NOMO-1 (cell line): ENCODE results near the gene CDH22.

Source experiments
- DNase-seq, 2 experiments: peaks; one replicate each; lab custom pipeline; 2025; ENCODE audit not compliant: unreplicated experiment in 2 of 2; lab: John Stamatoyannopoulos, UW

The CDH22 gene

DNA sequence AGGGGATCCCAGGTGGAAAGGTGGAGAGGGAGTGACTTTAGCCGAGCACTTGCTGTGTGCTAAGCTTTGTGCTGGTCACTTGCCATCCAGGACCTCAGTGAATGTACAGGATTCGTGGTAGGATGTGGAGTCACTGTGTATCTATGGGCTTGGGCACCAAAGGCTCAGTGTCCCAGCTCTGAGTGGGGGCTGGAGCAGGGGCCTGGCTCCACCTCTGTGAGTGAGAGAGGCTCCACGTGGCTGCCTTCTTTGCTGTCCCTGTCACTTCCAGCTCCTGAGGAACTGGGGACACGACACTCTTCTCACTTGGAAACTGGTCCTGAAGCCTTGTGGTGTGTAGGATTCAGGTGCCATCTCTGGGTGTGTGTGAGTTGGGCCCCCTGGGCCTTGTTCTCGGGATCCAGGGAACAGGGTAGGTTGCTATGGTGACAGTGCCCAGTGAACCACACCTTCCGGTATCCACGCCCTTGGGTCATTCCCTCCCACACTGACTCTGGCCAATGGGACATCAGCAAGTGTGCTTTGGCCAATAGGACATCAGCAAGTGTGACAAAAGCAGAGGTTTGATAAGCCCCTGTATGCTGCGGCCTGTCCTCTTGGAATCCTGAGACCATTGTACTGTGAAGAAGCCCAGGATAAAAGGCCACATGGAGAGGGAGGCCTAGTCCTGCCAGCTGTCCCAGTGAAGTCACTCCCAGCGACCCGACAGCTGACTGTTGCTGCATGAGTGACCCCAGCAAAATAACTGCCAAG is 87.7 kb downstream of the CDH22 start:
- DNase-seq = no peak

DNA sequence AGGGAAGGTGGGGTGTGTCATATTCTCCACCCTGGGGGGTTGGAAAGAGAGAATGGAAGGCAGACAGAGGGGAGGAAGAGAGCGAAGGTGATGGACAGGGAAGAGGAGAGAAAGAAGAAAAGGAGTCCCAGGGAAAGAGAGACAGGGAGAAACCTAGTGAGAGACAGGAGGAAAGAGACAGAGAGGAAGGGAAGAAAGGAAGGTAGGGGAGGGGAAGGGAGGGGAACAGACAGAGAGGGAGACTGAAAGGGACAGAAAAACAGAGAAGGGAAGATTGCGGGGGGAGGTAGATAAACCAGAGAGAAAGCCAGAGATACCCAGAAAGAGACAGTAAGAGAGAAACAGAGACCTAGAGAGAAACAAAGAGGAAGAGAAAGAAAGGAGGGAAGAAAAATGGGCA is 88.4 kb downstream of the CDH22 start:
- no peak for DNase-seq

DNA sequence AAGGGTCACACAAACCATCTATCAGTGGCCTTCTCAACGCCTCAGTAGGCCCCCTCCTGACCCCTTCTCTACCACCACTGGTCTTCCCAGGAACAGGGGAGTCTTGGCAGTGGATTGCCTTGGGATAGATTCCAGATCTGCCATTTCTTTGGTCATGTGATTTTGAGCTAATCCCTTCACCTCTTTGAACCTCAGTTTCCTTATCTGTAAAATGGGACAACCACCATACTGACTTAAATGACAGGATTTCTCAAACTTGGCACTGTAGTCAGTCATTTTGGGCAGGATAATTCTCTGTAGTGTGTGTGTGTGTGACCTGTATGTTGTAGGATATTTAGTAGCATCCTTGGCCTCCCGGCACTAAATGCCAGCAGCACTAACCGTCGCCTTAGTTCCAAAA is 89.1 kb downstream of the CDH22 start:
- DNase-seq = no peak

DNA sequence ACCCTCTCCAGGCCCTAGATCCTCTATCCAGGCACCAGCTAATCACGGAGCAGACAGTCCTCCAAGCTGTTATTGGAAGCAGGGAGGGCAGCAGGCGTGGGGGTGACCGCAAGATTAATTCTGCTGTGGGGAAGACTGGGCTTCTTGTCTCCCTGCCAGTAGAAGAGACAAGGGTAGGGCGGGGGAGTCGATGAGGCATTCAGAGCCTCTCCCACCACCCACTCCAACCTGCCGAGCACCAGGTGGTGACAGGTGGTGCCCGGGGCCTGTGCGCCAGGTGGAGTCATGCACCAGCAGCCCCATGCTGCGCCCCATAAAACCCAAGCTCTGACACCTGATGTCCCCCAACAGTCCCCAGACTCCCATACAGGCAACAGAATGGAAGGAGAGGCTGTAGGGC is 89.6 kb downstream of the CDH22 start:
- DNase-seq = no peak

DNA sequence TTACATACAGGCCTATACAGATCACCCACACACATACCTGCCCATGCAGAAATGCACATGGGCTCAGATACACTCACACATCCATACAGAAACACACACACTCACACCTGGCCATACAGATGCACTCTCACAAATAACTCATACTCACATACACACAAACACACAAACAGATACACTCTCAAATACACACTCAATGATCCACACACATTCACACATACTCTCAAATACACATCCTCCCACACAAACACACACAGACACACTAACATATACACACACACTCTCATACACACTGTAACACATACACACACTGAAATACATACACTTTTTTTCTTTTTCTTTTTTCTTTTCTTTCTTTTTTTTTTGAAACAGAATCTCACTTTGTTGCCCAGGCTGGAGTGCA is 90.7 kb downstream of the CDH22 start:
- DNase-seq = no peak

DNA sequence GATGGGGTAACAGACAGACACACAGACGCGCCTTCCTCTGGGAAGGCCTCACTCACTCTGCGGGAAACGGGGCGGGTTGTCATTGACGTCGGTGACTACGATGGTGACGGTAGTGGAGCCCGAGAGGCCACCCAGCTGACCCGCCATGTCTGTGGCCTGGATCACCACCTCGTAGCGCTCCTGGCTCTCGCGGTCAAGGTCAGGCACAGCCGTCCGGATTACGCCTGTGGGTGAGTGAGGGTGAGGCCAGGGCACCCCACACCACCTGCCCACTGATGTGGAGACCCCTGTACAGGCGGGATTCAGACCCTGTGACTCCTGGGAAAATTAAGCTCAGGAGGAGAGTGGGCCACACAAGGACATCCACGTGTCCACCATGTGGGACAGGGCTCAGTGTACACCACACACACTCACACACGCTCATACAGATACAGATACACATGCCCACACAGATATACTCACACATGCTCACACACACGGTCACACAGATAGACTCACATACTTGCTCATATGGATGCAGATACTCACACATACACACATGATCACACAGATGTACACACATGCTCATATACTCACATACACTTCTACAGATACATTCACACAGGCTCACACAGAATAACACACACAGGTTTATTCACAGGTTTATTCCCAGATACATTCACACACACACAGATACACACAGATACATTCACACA is 91.4 kb downstream of the CDH22 start:
- no peak for DNase-seq

DNA sequence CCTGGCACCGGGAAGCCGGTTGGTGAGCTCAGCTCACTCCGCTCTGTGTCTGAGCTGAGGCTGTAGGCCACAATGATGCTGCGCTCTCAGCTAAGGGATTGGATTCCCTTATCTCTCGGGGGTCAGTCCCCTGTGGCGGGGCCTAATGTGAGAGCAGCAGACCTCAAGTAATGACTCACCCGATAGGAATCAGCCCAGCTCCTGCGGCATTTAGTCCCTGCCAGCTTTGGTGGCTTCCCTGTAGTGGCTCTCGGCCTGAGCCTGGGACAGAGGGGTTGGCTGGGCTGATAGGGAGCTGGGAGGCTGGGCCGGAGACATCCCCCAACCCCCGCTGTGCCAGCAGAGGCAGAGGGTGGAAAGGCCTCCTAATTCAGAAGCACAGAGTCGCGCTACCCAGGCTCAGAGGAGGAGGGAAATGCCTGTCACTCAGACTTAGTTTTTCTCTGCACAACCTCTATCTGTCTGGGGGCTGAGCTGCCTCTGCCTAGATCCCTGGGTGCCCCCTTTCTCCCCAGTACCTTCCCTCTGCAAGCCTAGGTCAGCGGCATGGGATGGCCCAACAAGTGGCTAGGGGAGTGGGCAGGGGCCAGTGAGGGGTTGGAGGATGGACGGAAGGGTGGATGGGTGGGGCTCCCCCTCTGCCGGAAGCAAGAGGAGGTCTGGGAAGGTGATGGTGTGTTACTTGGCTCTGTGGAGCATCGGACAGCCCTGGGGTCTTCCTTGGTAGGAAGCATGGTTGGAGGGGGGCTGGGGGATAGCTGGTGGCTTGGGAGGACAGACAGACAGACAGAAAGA is 92.2 kb downstream of the CDH22 start:
- DNase-seq = no peak

DNA sequence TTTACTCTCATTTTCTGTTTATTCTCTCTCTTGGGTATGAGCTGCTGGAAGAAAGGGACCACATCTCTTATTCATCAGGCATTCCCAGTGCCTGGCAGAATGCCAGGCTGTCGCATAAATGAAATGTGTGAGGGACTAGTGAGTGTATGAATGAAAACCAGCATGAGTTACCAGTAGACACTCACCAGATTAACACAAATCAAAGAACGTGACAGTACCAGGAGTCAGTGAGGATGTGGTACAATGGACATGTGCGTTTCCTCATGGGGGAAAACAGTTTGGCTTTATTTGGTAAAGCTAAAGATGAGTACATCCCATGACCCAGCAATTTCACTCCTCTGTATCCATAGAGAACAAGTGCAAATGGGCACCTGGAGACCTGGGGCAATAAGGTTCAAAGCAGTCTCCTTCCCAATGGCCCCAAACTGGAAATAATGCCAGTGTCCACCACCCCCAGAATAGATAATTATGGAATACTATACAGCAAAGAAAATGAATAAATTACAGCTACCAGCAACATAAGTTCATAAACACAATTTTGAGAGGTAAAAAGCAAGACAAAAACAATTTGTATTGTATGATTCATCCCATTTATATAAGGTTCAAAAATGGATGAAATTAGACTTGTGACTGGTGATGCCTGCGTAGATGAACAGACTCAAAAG is 93.3 kb downstream of the CDH22 start:
- DNase-seq = no peak

DNA sequence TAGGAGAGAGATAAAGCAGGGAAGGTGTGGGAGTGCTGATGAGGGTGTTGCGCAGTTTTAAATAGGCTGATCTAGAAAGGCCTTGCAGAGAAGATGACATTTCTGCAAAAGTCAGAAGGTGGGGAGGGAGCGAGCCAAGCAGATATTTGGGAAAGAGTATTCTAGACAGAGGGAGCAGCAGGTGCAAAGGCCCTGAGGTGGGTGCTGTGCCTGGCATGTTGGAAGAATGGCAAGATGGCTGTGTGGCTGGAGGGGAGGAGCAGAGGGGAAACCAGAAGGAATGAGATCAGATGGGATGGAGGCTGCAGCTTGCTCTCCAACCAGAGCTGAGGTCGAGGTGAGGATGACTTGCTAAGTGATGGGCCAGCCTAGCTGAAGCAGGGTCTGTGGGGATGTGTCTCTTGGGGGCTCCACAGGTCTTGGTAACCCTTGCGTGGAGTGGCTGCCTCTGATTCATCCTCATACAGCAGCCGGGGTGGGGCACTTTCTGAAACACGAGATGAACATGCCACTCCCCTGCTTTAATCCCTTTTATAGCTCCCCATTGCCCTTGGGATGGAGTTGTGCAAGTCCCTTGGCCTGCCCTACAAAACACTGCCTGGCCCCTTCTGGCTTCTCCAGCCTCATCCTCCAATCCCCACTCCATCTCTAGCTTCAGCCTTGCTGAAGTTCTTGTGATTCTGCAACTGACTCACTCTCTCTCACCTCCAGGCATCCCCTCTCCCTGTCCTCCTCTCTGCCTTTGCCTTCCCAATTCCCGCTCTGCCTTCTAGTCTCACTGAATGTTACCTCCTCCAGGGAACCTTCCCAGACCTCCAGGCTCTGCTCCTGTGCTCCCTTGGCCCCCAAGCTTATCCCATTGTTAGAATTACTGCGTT is 94.1 kb downstream of the CDH22 start:
- no peak for DNase-seq

DNA sequence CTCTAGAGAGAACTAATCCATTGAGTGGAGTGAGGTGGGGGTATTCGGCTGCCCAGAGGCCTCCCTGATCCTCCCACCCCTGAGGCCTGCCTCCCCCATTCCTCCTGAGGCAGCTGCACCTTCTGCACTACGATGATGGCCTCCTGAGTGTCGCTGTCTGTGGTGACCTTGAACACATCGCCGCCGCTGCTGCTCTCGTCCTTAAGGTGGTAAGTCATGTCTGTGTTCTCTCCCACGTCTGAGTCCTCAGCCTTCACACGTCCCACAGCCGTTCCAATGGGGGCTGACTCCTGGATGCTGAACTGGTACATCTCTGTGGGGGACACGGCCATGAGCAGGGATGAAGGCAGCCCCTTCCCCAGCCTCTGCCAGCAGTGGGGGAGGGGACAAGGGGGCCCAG is 95.4 kb downstream of the CDH22 start:
- no peak for DNase-seq

DNA sequence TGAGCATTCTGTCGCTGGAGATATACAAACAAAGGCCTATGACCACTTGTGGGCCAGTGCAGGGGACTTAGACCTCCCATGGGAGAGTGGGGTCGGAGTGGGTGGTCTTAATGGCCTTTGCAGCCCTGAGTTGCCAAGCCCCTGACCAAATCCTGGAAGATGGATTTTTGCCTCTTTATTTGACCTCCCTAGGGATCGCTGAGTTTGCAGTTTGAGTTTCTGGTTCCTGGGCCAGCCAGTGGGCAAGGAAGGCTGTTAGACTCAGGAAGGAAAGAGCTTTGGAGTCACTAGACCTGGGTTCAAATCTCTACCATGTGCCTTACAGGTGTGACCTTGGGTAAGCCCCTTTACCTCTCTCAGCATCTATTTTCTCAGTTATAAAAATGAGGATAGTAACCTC is 96.0 kb downstream of the CDH22 start:
- no peak for DNase-seq

DNA sequence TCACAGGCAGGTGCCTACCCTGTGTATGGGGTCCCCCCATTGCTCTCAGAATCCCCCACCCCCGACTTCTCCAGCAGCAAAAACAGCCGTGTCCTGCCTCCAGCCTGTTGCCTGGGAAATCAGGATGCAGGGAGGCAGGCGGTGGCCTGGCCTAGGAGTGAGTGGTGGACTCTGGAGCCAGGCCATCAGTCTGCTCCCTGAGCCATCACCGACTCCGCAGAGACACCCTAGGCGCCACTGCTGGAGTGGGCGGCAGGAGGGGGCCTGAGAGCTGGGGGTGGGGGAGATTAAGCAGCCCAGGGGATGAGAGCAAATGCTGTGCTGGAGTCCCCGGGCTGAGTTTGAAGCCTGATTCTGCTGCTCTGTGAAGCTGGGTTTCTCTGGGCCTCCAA is 97.0 kb downstream of the CDH22 start:
- DNase-seq = no peak

DNA sequence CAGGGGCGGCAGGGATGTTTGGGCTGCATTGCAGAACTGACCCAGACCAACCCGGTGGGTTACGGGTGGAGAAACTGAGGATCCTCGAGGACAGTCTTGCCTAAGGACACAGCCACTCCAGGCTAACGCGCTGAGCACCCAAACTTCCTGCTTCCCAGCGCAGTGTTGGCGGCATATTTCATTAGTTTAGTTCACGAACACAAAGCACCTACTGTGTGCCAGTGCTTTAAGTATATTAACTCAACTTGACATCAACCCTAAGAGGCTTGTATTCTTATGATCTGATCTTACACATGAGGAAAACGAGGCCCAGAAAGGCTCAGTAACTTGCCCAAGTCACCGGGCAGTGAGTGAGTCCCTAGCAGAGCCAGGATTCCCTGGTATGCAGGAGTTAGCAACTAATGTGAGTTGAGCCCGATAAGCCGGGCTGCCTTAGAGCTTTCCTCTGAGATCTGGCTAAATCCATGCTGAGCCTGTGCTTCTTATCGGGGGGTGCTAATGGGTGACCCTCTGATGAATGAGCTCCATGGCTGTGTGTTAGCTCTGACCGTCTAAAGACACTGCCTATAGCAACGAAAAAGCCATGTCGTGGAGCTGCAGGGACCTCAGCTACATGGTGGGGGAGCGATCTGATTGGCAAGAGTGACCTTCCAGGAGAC is 97.5 kb downstream of the CDH22 start:
- no peak for DNase-seq

DNA sequence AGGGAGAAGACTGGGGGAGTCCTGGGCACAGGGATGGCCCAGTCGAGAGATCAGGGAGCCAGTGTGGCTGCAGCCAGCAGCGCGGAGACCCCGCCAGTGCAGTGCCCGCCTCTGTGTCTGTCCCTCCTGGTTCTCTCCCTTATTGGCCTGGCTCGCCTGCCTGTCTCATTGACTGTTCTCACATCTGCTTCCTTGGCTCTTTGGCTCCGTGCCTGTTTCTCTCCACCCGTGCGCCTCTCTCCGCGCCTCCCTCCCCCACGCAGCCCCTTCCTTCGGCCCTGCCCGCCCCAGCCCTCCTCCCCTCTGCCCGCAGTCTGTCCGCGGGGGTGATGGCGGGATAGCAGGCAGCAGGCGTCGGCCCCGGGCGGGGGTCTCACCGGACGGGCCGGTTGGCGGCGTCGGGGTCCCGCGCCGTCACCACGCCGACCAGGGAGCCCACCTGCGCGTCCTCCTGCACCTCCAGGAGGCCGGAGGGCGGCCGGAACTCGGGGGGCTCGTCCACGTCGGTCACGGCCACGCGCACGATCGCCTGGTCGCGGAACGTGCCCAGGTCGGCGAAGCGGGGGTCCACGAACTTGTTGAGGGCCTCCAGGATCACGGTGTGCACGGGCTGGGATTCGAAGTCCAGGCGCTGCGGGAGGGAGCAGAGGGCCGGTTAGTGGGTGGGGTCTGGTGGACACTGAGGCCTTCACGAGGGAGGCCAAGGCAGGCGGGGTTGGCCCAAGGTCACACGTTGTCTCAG is 98.2 kb downstream of the CDH22 start:
- no peak for DNase-seq

DNA sequence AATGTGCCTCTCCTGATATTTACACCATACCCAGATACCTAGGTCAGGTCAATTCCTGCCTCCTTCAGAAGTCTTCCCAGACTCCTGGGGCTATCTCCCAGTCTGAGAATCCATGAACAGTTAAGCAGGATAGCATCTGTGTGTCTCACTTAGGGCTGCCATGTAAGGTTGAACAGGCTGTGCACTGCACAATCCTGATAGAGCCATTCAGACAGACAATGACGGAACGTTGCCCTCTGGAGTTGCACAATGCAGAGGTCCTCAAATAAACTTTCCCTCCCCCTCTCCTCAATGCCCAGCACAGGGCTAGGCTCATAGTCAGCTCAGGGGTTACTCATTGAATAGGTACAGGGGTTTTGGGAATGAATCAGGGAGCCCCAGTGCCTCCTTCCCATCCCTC is 100.5 kb downstream of the CDH22 start:
- DNase-seq = no peak

DNA sequence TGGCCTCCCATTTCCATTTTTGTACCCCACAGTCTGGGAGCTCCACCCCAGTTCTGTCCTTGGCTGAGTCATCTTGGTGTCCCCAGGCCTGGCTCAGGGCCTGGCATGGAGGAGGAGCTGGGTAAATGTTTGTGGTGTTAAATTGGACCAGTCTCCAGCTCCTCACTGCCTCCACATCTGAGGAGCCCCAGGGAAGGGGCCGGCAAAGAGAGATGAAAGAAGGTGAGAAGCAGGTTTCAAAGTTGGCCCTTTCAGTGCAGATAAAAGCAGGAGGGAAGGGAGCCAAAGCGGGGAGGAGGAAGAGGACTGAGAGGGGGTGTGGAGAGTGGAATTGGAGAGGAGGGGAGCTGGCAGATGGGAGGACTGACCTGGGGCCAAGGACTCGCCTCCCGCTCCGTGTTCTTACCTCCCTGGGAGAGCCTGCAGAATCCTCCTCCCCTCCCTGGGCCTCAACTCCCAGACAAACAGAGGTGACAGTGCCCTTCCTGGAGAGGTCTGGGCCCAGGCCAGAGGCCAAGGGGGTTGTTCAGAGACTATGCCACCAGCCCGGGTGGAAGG is 101.2 kb downstream of the CDH22 start:
- no peak for DNase-seq

DNA sequence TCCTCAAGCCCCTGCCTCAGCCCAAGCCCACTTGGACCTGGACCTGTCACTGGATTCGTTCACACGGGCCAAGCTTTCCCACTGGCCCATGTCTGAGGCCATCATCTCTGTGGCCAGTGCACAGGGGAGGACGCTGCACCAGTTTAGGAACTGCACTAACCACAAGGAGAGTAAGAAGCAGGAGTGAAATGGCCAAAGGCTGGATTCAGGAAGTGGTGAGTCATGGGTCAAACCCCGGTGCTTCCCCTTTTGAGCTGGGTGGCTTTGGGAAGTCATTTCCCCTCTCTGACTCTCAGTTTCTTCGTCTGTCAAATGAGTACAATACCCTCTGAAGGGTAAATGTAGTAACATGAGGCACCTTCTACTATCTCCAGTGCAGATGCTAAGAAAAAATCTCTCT is 102.3 kb downstream of the CDH22 start:
- peak; percentile 85 to 92 for DNase-seq

DNA sequence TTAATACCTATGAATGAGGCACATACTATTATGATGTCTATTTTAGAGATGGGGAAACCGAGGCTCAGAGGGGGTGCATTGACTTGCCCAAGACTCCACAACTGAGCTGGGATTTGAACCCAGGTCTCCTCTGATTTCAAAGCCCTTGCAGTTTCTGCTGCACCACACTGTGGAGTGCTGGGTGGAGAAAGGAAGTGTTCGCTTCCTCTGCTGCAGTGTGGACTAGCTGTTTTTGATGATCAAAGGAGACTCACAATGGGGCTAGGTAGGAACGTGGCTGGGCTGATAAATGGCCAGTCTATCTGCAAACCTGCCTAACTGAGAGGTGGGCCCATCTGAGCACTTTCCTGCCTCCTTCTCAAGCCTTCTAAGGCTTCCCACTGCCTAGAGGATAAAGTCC is 102.9 kb downstream of the CDH22 start:
- DNase-seq = peak in 1 of 2 experiments; percentile 31
